Liver (tissue), 3 donors: ENCODE results near the gene PAPPA.

Experiments
- CTCF ChIP-seq: fragments of 150-350 bp; IDR thresholded peaks from 2 replicates; pipeline ENCODE4 v1.5.1; 2017; ENCODE audit warnings: improper control_type of control experiment, low read depth, low read length; ENCODE audit not compliant: missing input control
- EGR1 ChIP-seq, 2 donors: IDR thresholded peaks; 2 replicates each; pipeline ENCODE4 v1.6.1; 2016 to 2018; ENCODE audit warnings: antibody characterized with exemption in 2 of 2, low read depth in 2 of 2
- FOXA1 ChIP-seq: IDR thresholded peaks from 2 replicates; pipeline ENCODE4 v1.6.1; 2016; ENCODE audit warnings: antibody characterized with exemption
- JUND ChIP-seq, 2 donors: IDR thresholded peaks; 2 replicates each; pipeline ENCODE4 v1.6.1; 2016; ENCODE audit warnings: antibody characterized with exemption in 2 of 2
- RAD21 ChIP-seq, 2 donors: IDR thresholded peaks; 2 replicates each; pipeline ENCODE4 v1.6.1; 2016; ENCODE audit warnings: antibody characterized with exemption in 2 of 2, mild to moderate bottlenecking in 2 of 2
- REST ChIP-seq: IDR thresholded peaks from 2 replicates; pipeline ENCODE4 v1.6.1; 2016; ENCODE audit warnings: antibody characterized with exemption, mild to moderate bottlenecking
- SP1 ChIP-seq: IDR thresholded peaks from 2 replicates; pipeline ENCODE4 v1.6.1; 2018; ENCODE audit warnings: antibody characterized with exemption, mild to moderate bottlenecking
- YY1 ChIP-seq: IDR thresholded peaks from 2 replicates; pipeline ENCODE4 v1.6.1; 2016; ENCODE audit warnings: antibody characterized with exemption, mild to moderate bottlenecking
- donor health status: healthy.
- donor health status: healthy.

DNA sequence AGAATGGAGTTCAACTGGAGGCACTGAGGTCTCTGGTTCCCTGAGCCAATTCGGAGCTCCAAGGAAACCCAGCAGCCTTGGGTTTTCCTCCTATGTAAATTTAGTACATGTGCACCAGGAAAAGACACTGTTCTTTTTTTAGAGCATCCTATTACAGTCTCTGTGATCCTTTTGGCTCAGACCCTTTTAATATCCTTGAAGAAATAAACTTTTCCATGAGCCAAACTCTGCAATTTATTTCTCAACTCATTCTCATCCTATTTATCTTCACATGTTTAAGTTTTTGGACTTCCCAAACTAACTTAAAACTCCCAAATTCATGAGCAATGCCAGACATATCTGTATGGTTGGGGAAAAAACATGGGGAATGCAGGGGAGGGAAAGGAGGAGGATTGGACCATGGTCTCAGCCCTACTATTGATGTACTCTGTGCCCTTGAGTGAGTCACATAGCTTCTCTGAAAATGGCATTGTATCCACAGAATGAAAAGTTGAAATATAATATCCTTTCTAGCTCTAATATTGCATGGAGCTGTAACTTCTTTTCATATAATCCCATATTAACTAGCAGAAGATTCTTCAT is 76.6 kb downstream of the PAPPA start:
- TF ChIP-seq CTCF, result no peak
- no peak for TF ChIP-seq YY1
- TF ChIP-seq JUND (IDR thresholded peaks at IDR 0.05), result no peak
- no peak for TF ChIP-seq REST
- TF ChIP-seq RAD21 (IDR thresholded peaks at IDR 0.05), result no peak
- no peak for TF ChIP-seq FOXA1
- no peak for TF ChIP-seq EGR1 (IDR thresholded peaks at IDR 0.05; ENCODE audit: low read depth in 2 of 2)
- no peak for TF ChIP-seq SP1
